ENCODE data around the gene LAMB2.

DNA sequence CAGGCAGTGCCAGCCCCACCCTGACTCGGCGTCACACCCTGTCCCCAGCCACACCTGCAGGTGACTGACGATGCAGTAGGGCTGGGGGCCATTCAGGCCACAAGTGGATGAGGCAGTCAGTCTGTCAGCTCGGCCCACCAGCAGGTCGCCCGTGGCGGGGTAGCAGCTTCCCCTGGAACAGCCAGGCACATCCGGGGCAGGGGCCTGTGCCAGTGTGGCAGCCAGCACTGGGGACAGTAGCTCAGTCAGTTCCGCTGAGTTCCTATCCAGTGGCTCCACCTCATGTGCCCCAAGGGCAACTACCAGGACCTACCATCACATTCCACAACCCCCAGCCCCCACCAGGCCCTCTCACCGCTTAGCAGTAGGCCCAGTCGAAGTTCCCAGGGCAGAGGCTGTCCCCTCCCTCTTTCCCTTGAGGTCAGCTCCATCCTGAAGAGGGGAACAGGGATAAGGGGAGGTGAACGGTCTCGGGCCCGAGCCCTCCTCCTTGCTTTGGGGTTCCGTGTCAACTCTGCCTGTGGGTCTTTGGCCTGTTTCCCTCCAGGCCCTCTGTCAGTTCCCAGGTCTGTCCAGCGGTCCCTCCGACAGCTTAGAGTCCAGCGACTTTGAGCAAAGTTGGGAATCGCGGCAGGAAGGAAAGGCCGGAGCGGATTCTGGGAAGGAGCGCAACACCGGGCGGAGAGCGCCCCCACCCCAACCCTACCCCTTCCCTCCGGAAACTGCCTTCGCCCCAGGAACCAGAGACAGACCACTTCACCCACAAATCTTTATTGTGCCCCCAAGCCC lies at the start of gene LAMB2:
- TF ChIP-seq, protein P1, sequence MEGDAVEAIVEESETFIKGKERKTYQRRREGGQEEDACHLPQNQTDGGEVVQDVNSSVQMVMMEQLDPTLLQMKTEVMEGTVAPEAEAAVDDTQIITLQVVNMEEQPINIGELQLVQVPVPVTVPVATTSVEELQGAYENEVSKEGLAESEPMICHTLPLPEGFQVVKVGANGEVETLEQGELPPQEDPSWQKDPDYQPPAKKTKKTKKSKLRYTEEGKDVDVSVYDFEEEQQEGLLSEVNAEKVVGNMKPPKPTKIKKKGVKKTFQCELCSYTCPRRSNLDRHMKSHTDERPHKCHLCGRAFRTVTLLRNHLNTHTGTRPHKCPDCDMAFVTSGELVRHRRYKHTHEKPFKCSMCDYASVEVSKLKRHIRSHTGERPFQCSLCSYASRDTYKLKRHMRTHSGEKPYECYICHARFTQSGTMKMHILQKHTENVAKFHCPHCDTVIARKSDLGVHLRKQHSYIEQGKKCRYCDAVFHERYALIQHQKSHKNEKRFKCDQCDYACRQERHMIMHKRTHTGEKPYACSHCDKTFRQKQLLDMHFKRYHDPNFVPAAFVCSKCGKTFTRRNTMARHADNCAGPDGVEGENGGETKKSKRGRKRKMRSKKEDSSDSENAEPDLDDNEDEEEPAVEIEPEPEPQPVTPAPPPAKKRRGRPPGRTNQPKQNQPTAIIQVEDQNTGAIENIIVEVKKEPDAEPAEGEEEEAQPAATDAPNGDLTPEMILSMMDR (conservative IDR thresholded peaks at IDR 0.05; ENCODE audit: low read length), result no peak
- TF ChIP-seq EZH2phosphoT487 (IDR thresholded peaks at IDR 0.05; ENCODE audit: borderline replicate concordance, low read depth, low read length), result no peak

Data from OCI-LY7 (cell line).